T-cell (primary cell): ENCODE results near the gene HSD17B8. TPM values are rescaled to one million over a fixed set of nuclear protein-coding genes. Genes with fewer than 3 reads are reported as not detected.

Experiments
- ATAC-seq, 4 experiments: fragments of 200-7000 bp in 3 of 4; fragments of 150-1000 bp in 1 of 4; cut with Tn5 transposase; replicated peaks in 1 of 4; 1 replicate in 3 of 4; 2 replicates in 1 of 4; pipeline ENCODE4 v1.10.0; 2021; ENCODE audit warnings: moderate library complexity in 3 of 4, mild to moderate bottlenecking in 2 of 4, moderate number of reproducible peaks in 1 of 4
- CTCF ChIA-PET, 2 donors: fragments of 300-600 bp; sonication (Branson Sonifier 250); formaldehyde crosslinking; loops; one replicate each; lab custom pipeline; 2022; ENCODE audit warnings: antibody characterized with exemption in 2 of 2; lab: Charles Lee
- POLR2A ChIA-PET, 2 donors: fragments of 300-600 bp; sonication (Branson Sonifier 250); formaldehyde crosslinking; loops; one replicate each; lab custom pipeline; 2022; ENCODE audit warnings: antibody characterized with exemption in 2 of 2; lab: Charles Lee
- DNase-seq, 35 experiments: peaks; one replicate each; pipeline versions ENCODE4 v3.0.0 to v3.0.0-alpha.2; 2013 to 2023
- H3K27ac ChIP-seq: one replicate; pipeline ENCODE4 v1.5.1; 2013; ENCODE audit warnings: low read length
- H3K27me3 ChIP-seq, 2 experiments: replicated peaks in 1 of 2; 1 replicate in 1 of 2; 2 replicates in 1 of 2; pipeline versions ENCODE4 v1.6.1 to v1.7.0; 2013; ENCODE audit warnings: low read length in 1 of 2, mixed read lengths in 1 of 2; ENCODE audit not compliant: control insufficient read depth in 2 of 2, insufficient read depth in 2 of 2; ENCODE audit errors: extremely low read depth in 1 of 2
- H3K36me3 ChIP-seq, 2 donors: 1 replicate in 1 of 2; 2 replicates in 1 of 2; pipeline versions ENCODE4 v1.6.1 to v1.7.0; 2013; ENCODE audit warnings: low read length in 1 of 2; ENCODE audit not compliant: control insufficient read depth in 2 of 2, insufficient read depth in 1 of 2; ENCODE audit errors: extremely low read depth in 1 of 2
- H3K4me1 ChIP-seq, 2 experiments: 1 replicate in 1 of 2; 2 replicates in 1 of 2; pipeline versions ENCODE4 v1.6.1 to v1.7.0; 2013; ENCODE audit warnings: low read length in 2 of 2, mixed read lengths in 1 of 2; ENCODE audit not compliant: insufficient read depth in 2 of 2, control insufficient read depth in 1 of 2; ENCODE audit errors: extremely low read depth in 1 of 2
- H3K4me3 ChIP-seq, 2 donors: 1 replicate in 1 of 2; 2 replicates in 1 of 2; pipeline versions ENCODE4 v1.5.1 to v1.7.0; 2013; ENCODE audit warnings: mild to moderate bottlenecking in 2 of 2, low read length in 1 of 2, moderate library complexity in 1 of 2; ENCODE audit not compliant: control insufficient read depth in 1 of 2; ENCODE audit errors: extremely low read depth in 1 of 2
- H3K9me3 ChIP-seq: 2 replicates; pipeline ENCODE4 v1.7.0; 2013
- H3K27ac Mint-ChIP-seq, 2 donors: one replicate each; pipeline ENCODE4 v1.8.0; 2020 to 2021; ENCODE audit warnings: mild to moderate bottlenecking in 2 of 2, mixed read lengths in 2 of 2
- H3K27me3 Mint-ChIP-seq, 2 donors: one replicate each; pipeline ENCODE4 v1.8.0; 2021 to 2022; ENCODE audit warnings: mixed read lengths in 2 of 2
- H3K36me3 Mint-ChIP-seq: one replicate; pipeline ENCODE4 v1.8.0; 2021; ENCODE audit warnings: mixed read lengths
- H3K4me1 Mint-ChIP-seq, 3 donors: one replicate each; pipeline ENCODE4 v1.8.0; 2020 to 2022; ENCODE audit warnings: mixed read lengths in 3 of 3, mild to moderate bottlenecking in 1 of 3
- H3K4me3 Mint-ChIP-seq, 3 donors: one replicate each; pipeline ENCODE4 v1.8.0; 2020 to 2022; ENCODE audit warnings: mild to moderate bottlenecking in 3 of 3, mixed read lengths in 3 of 3, moderate library complexity in 3 of 3
- H3K9me3 Mint-ChIP-seq, 3 donors: one replicate each; pipeline ENCODE4 v1.8.0; 2020 to 2022; ENCODE audit warnings: mixed read lengths in 3 of 3
- WGBS: methylation state at CpG from one replicate; pipeline ENCODE4 v1.1.5; 2013; ENCODE audit warnings: missing lambda C conversion rate; ENCODE audit not compliant: insufficient coverage; 5-methylcytosine and 5-hydroxymethylcytosine counted together
- total RNA-seq, 35 experiments: library from RNA in 6 of 35; stranded (reverse) in 6 of 35; fragments of 120-200 nt in 1 of 35; gene quantifications; one replicate each; pipeline versions ENCODE4 v1.2.1 to v1.2.4 and lab custom pipeline; 2013 to 2026

HSD17B8 gene
- total RNA-seq, 5 donors from 2014 or later (not counting 1 experiment from before 2014, with no cell fraction given): 13.9 to 27.7 (median 24.4) TPM

DNA sequence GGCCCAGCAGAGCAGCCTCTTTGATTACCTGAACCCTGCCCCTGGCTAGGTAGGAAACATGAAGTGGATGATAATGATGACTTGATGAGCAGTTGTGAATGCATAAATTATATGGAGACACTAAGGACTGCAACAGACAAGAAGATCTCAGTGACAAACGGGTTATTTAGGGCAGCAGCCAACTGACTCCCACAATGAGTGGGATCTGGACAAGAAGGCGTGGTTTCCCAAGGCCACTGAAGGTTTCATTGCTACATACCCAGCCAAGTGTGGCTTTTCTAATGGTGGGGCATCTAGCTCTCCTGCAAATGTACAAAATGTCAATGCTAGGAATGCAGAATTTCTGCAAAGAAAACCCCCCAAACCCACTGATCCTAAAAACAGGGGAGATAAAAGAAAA, 33.3 kb downstream of the HSD17B8 start:
- Histone ChIP-seq H3K27ac (no peak overlapping the region), H3K4me1 (no peaks in the 10 kb centered on the region), H3K27me3 (peaks cover 6 to 51% of the 10 kb centered on the region in 2 experiments), H3K4me3 (no peak overlapping the region), H3K36me3 (no peaks in the 10 kb centered on the region), H3K9me3 (no peaks in the 10 kb centered on the region)
- DNase-seq (no peak), ATAC-seq (no peak)
- WGBS: 60% methylated on average over 1 of the region's 2 CpGs
- H3K36me3 Mint-ChIP-seq: no peaks in the 10 kb centered on the region
- H3K27me3 Mint-ChIP-seq: peaks cover 14 to 42% of the 10 kb centered on the region in 2 donors
- ChIA-PET CTCF (interaction anchor here in 1 of 2 donors (0.5 kb wide), 1 partner anchor 99 kb away, joined by 6 read pairs; no protein-coding TSS in a partner anchor), POLR2A (no interaction called here)
- H3K9me3 Mint-ChIP-seq: no peaks in the 10 kb centered on the region
- H3K27ac Mint-ChIP-seq: no peak overlapping the region
- no peak overlapping the region for H3K4me3 Mint-ChIP-seq
- H3K4me1 Mint-ChIP-seq: peaks cover 7 to 19% (median 12%) of the 10 kb centered on the region in 3 donors

DNA sequence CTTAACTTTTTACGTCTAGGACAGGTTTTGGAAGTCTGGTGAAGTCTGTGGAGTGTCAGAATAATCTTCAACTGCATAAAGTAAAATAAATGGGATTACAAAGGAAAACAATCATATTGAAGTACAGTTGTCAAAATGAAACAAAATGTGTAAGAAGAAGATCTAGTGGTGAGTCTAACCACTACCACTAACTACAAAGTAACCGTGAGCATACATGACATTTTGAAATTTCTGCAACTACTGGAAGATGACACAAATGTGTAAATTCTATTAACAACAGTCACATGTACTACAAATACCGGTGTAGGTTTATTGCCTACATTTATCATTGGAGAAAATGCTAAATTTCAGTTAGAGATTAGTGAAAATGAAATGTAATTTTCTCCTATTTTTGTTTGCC, 37.5 kb downstream of the HSD17B8 start:
- H3K36me3 Mint-ChIP-seq: no peaks in the 10 kb centered on the region
- CTCF ChIA-PET: no interaction called here

DNA sequence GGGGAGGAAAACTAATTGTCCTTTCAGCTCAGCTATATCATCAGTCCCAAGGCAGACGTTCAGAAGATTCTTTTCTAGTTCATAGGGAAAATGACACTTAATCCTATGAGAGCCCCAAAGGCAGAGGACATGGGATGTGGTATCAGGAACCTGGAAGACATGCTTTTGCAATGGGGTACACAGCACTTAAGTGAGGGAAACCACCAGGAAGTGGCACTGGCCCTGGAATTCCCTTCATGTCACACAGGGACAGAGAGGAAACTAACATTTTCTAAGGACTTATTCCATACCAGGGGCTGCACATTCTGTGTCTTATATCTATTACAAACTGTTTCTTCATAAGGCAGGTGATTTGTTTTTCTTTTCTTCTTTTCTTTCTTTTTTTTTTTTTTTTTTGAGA, 39.0 kb downstream of the HSD17B8 start:
- no peak overlapping the region for H3K27ac Mint-ChIP-seq
- Histone ChIP-seq H3K4me3 (no peak overlapping the region), H3K36me3 (no peaks in the 10 kb centered on the region), H3K9me3 (no peaks in the 10 kb centered on the region), H3K27me3 (peaks cover 6 to 18% of the 10 kb centered on the region in 2 experiments), H3K27ac (no peak overlapping the region), H3K4me1 (peaks cover 7 to 8% of the 10 kb centered on the region in 2 experiments)
- no peaks in the 10 kb centered on the region for H3K36me3 Mint-ChIP-seq
- peaks cover 13 to 27% (median 18%) of the 10 kb centered on the region in 3 donors for H3K4me1 Mint-ChIP-seq
- DNase-seq: no peak
- no peaks in the 10 kb centered on the region for H3K9me3 Mint-ChIP-seq
- CTCF ChIA-PET: interaction anchor here in 1 of 2 donors (0.7 kb wide), 1 partner anchor 123 kb away, joined by 5 read pairs; no protein-coding TSS in a partner anchor
- ATAC-seq: no peak
- POLR2A ChIA-PET: no interaction called here
- no peak overlapping the region for H3K4me3 Mint-ChIP-seq
- H3K27me3 Mint-ChIP-seq: peaks cover 0 to 17% of the 10 kb centered on the region in 2 donors
- WGBS: no CpG with 5 or more reads among the region's 1 CpG

More for the DNA sequence above, 37.5 kb downstream of the HSD17B8 start:
- H3K36me3 ChIP-seq: no peaks in the 10 kb centered on the region
- Mint-ChIP-seq H3K27me3 (peaks cover 0 to 21% of the 10 kb centered on the region in 2 donors), H3K4me1 (peaks cover 7 to 19% (median 12%) of the 10 kb centered on the region in 3 donors), H3K9me3 (no peaks in the 10 kb centered on the region), H3K4me3 (peak overlapping the region in 1 of 3 donors; percentile 14), H3K27ac (peak overlapping the region; percentile 17 to 54)
- H3K9me3 ChIP-seq: no peaks in the 10 kb centered on the region
- no peak overlapping the region for H3K4me3 ChIP-seq
- peaks cover 6 to 23% of the 10 kb centered on the region in 2 experiments for H3K27me3 ChIP-seq
- no peak for DNase-seq
- WGBS: no CpG with 5 or more reads among the region's 3 CpGs
- POLR2A ChIA-PET: no interaction called here
- no peak overlapping the region for H3K27ac ChIP-seq
- H3K4me1 ChIP-seq: no peaks in the 10 kb centered on the region
- peak in 2 of 4 experiments; percentile 40 to 56 for ATAC-seq

DNA sequence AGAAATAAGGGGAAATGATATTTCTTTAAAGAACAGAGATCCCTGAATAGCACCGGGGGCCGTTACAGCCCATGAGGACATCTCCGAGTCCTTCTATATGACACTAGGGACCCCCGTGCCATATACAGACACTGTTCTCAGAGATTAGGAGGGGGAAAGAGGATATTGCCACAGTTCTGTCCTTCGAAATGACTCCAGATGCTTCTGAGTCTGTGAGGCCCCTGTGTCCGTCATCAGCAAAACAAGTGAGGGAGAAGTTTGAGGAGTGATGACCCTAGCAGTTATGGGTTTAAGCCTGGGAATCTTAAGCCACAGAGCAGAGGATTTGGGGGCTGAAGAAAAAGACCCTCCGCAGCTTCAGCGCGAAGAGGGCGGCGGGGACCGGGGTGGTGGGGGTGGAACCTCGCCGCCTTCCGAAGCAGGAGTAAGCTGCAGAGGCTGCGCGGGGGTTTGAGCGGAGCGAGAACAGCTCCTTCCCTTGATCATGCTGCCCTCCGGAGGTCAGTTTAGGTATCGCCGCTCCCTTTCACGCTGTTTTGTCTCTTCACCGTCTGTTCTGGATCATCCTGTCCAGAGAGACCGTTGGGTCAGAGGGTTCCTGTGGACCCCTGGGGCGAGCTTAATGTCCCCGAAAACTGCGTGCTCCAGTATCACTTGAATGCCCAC, 43.7 kb downstream of the HSD17B8 start:
- Histone ChIP-seq H3K36me3 (peaks cover 0 to 16% of the 10 kb centered on the region in 2 donors), H3K4me1 (peaks cover 19 to 31% of the 10 kb centered on the region in 2 experiments), H3K4me3 (peak overlapping the region; percentile 58 to 83), H3K27ac (peak overlapping the region; percentile 95), H3K9me3 (no peaks in the 10 kb centered on the region), H3K27me3 (peaks cover 0 to 2% of the 10 kb centered on the region in 2 experiments)
- Mint-ChIP-seq H3K36me3 (peaks cover 5% of the 10 kb centered on the region), H3K4me3 (peak overlapping the region; percentile 87 to 97 (median 87)), H3K4me1 (peaks cover 38 to 39% (median 39%) of the 10 kb centered on the region in 3 donors), H3K27ac (peak overlapping the region; percentile 98), H3K9me3 (no peaks in the 10 kb centered on the region), H3K27me3 (no peaks in the 10 kb centered on the region)
- 4% methylated on average over 24 of the region's 28 CpGs for WGBS
- ATAC-seq (peak; percentile 35 to 55 (median 40)), DNase-seq (peak; percentile 74 to 94 (median 87))
- ChIA-PET POLR2A (interaction anchor here (0.5 to 1.1 kb wide), 4 partner anchors 12 to 1143 kb away, joined by 3 to 4 read pairs (median 4); no protein-coding TSS in a partner anchor), CTCF (interaction anchor here in 1 of 2 donors (0.6 to 2.3 kb wide), 30 partner anchors 12 to 380 kb away, joined by 3 to 16 read pairs (median 4); partner anchors contain the start of genes B3GALT4, HLA-DPA1, HLA-DPB1 and HSD17B8)

DNA sequence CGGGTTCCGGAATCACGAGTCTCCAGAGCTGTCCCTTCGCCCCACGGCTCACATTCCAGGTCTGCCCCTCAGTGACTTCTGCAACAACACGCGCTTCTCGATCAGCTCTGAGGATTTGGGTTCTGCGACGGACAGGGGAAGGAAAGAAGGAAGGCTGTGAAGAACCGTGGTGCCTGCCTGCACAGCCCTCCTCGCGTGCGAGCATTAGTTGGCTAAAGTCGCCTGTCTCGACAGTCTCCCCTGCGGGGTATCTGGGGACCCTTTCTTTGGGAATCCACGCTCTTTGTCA, 44.1 kb downstream of the HSD17B8 start:
- CTCF ChIA-PET: interaction anchor here in 1 of 2 donors (0.6 to 2.3 kb wide), 28 partner anchors 12 to 380 kb away, joined by 3 to 16 read pairs (median 6); partner anchors contain the start of genes HLA-DPA1, HLA-DPB1, HSD17B8 and PFDN6
- Mint-ChIP-seq H3K4me1 (peaks cover 38 to 39% (median 39%) of the 10 kb centered on the region in 3 donors), H3K27me3 (no peaks in the 10 kb centered on the region), H3K36me3 (peaks cover 5% of the 10 kb centered on the region), H3K4me3 (peak overlapping the region; percentile 87 to 97 (median 87)), H3K9me3 (no peaks in the 10 kb centered on the region), H3K27ac (peak overlapping the region; percentile 98)
- Histone ChIP-seq H3K9me3 (no peaks in the 10 kb centered on the region), H3K4me1 (peaks cover 19 to 31% of the 10 kb centered on the region in 2 experiments), H3K27ac (peak overlapping the region; percentile 95), H3K4me3 (peak overlapping the region; percentile 58 to 83), H3K27me3 (peaks cover 0 to 2% of the 10 kb centered on the region in 2 experiments), H3K36me3 (peaks cover 0 to 16% of the 10 kb centered on the region in 2 donors)
- POLR2A ChIA-PET: interaction anchor here (0.6 to 1.1 kb wide), 3 partner anchors 23 to 75 kb away, joined by 3 to 4 read pairs (median 3); no protein-coding TSS in a partner anchor
- DNase-seq: peak in 6 of 35 experiments; percentile 34 to 56 (median 45)
- peak; percentile 12 to 34 (median 20) for ATAC-seq
- 0% methylated on average over 18 of the region's 18 CpGs for WGBS
